HG03159 (cell line): ENCODE measurements around the gene LMF1.
"Not testable (repeated sequence)": the region's sequence is repeated elsewhere in the genome, so short reads cannot be mapped to it uniquely, and the experiment has no call there.

Source experiments
- ATAC-seq: cut with Tn5 transposase; IDR thresholded peaks from one replicate; pipeline ENCODE4 v1.9.1; 2021; ENCODE audit warnings: mild to moderate bottlenecking, moderate library complexity; ENCODE audit not compliant: unreplicated experiment

Gene LMF1

GRCh38 chr16:952321-952720 is 18.5 kb downstream of the LMF1 start:
- no peak for ATAC-seq

- no peak for ATAC-seq
These were observed 19.0 kb downstream of the LMF1 start for GRCh38 chr16:951660-952301.

GRCh38 chr16:950733-951573 is 19.8 kb downstream of the LMF1 start:
- ATAC-seq = not testable (repeated sequence)

- ATAC-seq = not testable (repeated sequence)
These were observed 22.0 kb downstream of the LMF1 start for GRCh38 chr16:948767-949166.

GRCh38 chr16:947922-948303 is 22.9 kb downstream of the LMF1 start:
- not testable (repeated sequence) for ATAC-seq

GRCh38 chr16:947255-947921 is 23.4 kb downstream of the LMF1 start:
- ATAC-seq = no peak

GRCh38 chr16:946048-946395 is 24.8 kb downstream of the LMF1 start:
- ATAC-seq = no peak

GRCh38 chr16:945271-946047 is 25.3 kb downstream of the LMF1 start:
- no peak for ATAC-seq

GRCh38 chr16:943971-944370 is 26.8 kb downstream of the LMF1 start:
- ATAC-seq = no peak

GRCh38 chr16:942436-943060 is 28.2 kb downstream of the LMF1 start:
- ATAC-seq = no peak

GRCh38 chr16:939941-940340 is 30.8 kb downstream of the LMF1 start:
- ATAC-seq = no peak

GRCh38 chr16:939311-939710 is 31.5 kb downstream of the LMF1 start:
- no peak for ATAC-seq

- no peak for ATAC-seq
These were observed 32.0 kb downstream of the LMF1 start for GRCh38 chr16:938752-939151.

- no peak for ATAC-seq
These were observed 32.6 kb downstream of the LMF1 start for GRCh38 chr16:938136-938535.

- ATAC-seq = no peak
These were observed 33.1 kb downstream of the LMF1 start for GRCh38 chr16:937723-938122.

GRCh38 chr16:937311-937710 is 33.5 kb downstream of the LMF1 start:
- no peak for ATAC-seq

GRCh38 chr16:935684-936083 is 35.1 kb downstream of the LMF1 start:
- no peak for ATAC-seq

GRCh38 chr16:934178-934577 is 36.6 kb downstream of the LMF1 start:
- no peak for ATAC-seq

- ATAC-seq = no peak
These were observed 37.2 kb downstream of the LMF1 start for GRCh38 chr16:933581-933980.

- ATAC-seq = no peak
These were observed 37.9 kb downstream of the LMF1 start for GRCh38 chr16:932831-933330.
